ENCODE results near the gene MVK. TPM values are rescaled to one million over a fixed set of nuclear protein-coding genes. Genes with fewer than 3 reads are reported as not detected.

The MVK gene
- total RNA-seq, 1 donor from 2014 or later: 53.6 TPM

GRCh38 chr12:109604132-109604585, 30.6 kb downstream of the MVK start:
- no peak for DNase-seq
- Mint-ChIP-seq H3K9me3 (ENCODE audit: unreplicated experiment) (peaks cover 8% of the 10 kb centered on the region), H3K4me3 (ENCODE audit: unreplicated experiment) (no peak overlapping the region), H3K27ac (ENCODE audit: unreplicated experiment) (no peak overlapping the region), H3K4me1 (ENCODE audit: low read depth, unreplicated experiment) (peaks cover 16% of the 10 kb centered on the region), H3K36me3 (ENCODE audit: unreplicated experiment) (no peaks in the 10 kb centered on the region), H3K27me3 (ENCODE audit: unreplicated experiment) (peaks cover 2% of the 10 kb centered on the region)
- TF ChIP-seq CTCF (IDR thresholded peaks at IDR 0.05; ENCODE audit: partially characterized antibody, unreplicated experiment): no peak

GRCh38 chr12:109605016-109605415, 31.4 kb downstream of the MVK start:
- Mint-ChIP-seq H3K27ac (ENCODE audit: unreplicated experiment) (peak overlapping the region; percentile 38), H3K4me1 (ENCODE audit: low read depth, unreplicated experiment) (peaks cover 16% of the 10 kb centered on the region), H3K27me3 (ENCODE audit: unreplicated experiment) (peaks cover 2% of the 10 kb centered on the region), H3K36me3 (ENCODE audit: unreplicated experiment) (no peaks in the 10 kb centered on the region), H3K9me3 (ENCODE audit: unreplicated experiment) (peaks cover 8% of the 10 kb centered on the region), H3K4me3 (ENCODE audit: unreplicated experiment) (no peak overlapping the region)
- no peak for TF ChIP-seq CTCF (IDR thresholded peaks at IDR 0.05; ENCODE audit: partially characterized antibody, unreplicated experiment)
- DNase-seq: no peak

DNA sequence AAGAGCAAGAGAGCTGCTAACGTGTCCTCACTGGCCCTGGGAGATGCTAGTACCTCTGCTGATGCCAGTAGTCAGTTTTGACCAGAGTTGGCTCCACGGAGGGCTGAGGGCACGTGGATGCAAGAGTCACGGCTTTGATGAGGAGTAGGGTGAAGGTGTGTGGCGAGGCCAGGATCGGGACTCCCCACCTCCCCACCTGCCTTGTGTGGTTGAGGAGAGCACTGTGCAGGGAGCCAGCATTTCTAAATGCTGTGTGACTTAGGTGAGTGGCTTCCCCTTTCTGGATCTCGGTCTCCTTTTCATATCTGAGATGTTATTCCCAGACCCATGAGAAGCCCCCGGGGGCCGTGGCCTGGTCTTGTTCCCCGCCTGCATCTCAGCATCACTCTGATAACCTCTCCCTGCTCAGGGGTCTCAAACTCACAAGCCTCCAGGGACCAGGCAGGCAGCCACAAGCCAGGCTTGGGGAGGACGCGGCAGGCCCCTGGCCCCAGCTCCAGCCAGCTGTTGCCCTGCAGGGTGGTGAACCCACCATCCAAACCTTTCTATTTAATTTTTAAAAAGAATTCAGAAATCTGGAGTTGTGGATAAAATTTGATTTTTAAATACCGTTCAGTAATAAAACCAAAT, 32.1 kb downstream of the MVK start:
- TF ChIP-seq CTCF (IDR thresholded peaks at IDR 0.05; ENCODE audit: partially characterized antibody, unreplicated experiment): no peak
- Mint-ChIP-seq H3K9me3 (ENCODE audit: unreplicated experiment) (peaks cover 6% of the 10 kb centered on the region), H3K4me3 (ENCODE audit: unreplicated experiment) (no peak overlapping the region), H3K27ac (ENCODE audit: unreplicated experiment) (peak overlapping the region; percentile 38), H3K4me1 (ENCODE audit: low read depth, unreplicated experiment) (peaks cover 13% of the 10 kb centered on the region), H3K36me3 (ENCODE audit: unreplicated experiment) (no peaks in the 10 kb centered on the region), H3K27me3 (ENCODE audit: unreplicated experiment) (no peaks in the 10 kb centered on the region)
- DNase-seq: no peak

- no peak overlapping the region for H3K4me3 Mint-ChIP-seq (ENCODE audit: unreplicated experiment)
- no peaks in the 10 kb centered on the region for H3K36me3 Mint-ChIP-seq (ENCODE audit: unreplicated experiment)
- H3K27me3 Mint-ChIP-seq (ENCODE audit: unreplicated experiment): no peaks in the 10 kb centered on the region
- H3K4me1 Mint-ChIP-seq (ENCODE audit: low read depth, unreplicated experiment): peaks cover 13% of the 10 kb centered on the region
- DNase-seq: peak; percentile 74
- H3K9me3 Mint-ChIP-seq (ENCODE audit: unreplicated experiment): peaks cover 6% of the 10 kb centered on the region
- TF ChIP-seq CTCF (IDR thresholded peaks at IDR 0.05; ENCODE audit: partially characterized antibody, unreplicated experiment): no peak
- peak overlapping the region; percentile 89 for H3K27ac Mint-ChIP-seq (ENCODE audit: unreplicated experiment)
Observed at GRCh38 chr12:109606320-109607028, 32.9 kb downstream of the MVK start.

DNA sequence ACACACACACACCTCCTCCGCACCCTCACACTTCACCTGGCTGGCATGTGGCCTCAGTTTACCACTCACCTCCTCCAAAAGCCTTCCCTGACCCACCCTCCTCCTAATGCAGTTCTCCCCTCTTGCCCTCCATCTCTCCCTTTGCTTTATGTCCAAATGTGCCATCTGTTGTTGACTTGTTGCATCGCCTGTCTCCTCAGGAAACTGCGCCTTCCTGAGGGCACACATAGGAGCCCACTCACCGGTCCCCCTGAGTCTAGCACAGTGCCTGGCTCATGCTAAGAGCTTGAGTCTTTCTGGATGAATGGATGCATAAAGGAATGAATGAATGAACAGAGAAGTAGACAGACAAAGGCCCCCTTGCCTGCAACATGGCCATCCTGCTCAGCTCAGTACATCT, 34.0 kb downstream of the MVK start:
- H3K27me3 Mint-ChIP-seq (ENCODE audit: unreplicated experiment): no peaks in the 10 kb centered on the region
- no peak overlapping the region for H3K4me3 Mint-ChIP-seq (ENCODE audit: unreplicated experiment)
- H3K9me3 Mint-ChIP-seq (ENCODE audit: unreplicated experiment): peaks cover 6% of the 10 kb centered on the region
- DNase-seq: no peak
- no peaks in the 10 kb centered on the region for H3K36me3 Mint-ChIP-seq (ENCODE audit: unreplicated experiment)
- peaks cover 13% of the 10 kb centered on the region for H3K4me1 Mint-ChIP-seq (ENCODE audit: low read depth, unreplicated experiment)
- TF ChIP-seq CTCF (IDR thresholded peaks at IDR 0.05; ENCODE audit: partially characterized antibody, unreplicated experiment): no peak
- no peak overlapping the region for H3K27ac Mint-ChIP-seq (ENCODE audit: unreplicated experiment)
